Thoracic aorta (tissue), 2 donors: ENCODE measurements around the gene VSIG10L2. TPM values are rescaled to one million over a fixed set of nuclear protein-coding genes. Genes with fewer than 3 reads are reported as not detected.

Source experiments
- ATAC-seq: fragments of 150-250 bp; one replicate; pipeline ENCODE4 v1.8.0; 2017; ENCODE audit warnings: low read depth; ENCODE audit not compliant: insufficient number of reproducible peaks, low FRiP score
- DNase-seq: peaks from one replicate; pipeline ENCODE4 v3.0.0-alpha.2; 2020; ENCODE audit warnings: low spot score
- H3K27ac ChIP-seq, 2 donors: fragments of 200-600 bp; sonication (generic); 1 replicate in 1 of 2; 2 replicates in 1 of 2; pipeline ENCODE4 v1.5.1; 2016; ENCODE audit warnings: mild to moderate bottlenecking in 2 of 2, moderate library complexity in 2 of 2
- H3K27me3 ChIP-seq: fragments of 200-600 bp; sonication (generic); replicated peaks from 2 replicates; pipeline ENCODE4 v1.6.0; 2016; ENCODE audit warnings: mild to moderate bottlenecking; ENCODE audit not compliant: insufficient read depth
- H3K36me3 ChIP-seq: fragments of 200-600 bp; sonication (generic); one replicate; pipeline ENCODE4 v1.5.1; 2016
- H3K4me1 ChIP-seq, 2 donors: fragments of 200-600 bp; sonication (generic); 1 replicate in 1 of 2; 2 replicates in 1 of 2; pipeline versions ENCODE4 v1.5.1 to v1.6.0; 2016; ENCODE audit warnings: low read depth in 2 of 2, mild to moderate bottlenecking in 1 of 2; ENCODE audit not compliant: control insufficient read depth in 1 of 2
- H3K4me3 ChIP-seq: fragments of 200-600 bp; sonication (generic); 2 replicates; pipeline ENCODE4 v1.5.1; 2016; ENCODE audit warnings: mild to moderate bottlenecking
- H3K9me3 ChIP-seq: fragments of 200-600 bp; sonication (generic); 2 replicates; pipeline ENCODE4 v1.5.1; 2016
- total RNA-seq, 2 donors: library from RNA; depleted of rRNA; stranded (reverse); fragments of >200 nt; gene quantifications; one replicate each; pipeline versions ENCODE4 v1.1.0 to v1.2.3, GENCODE V29; 2016
- TF ChIP-seq, protein P1 (sequence below): fragments of 200-600 bp; sonication (generic); IDR thresholded peaks from one replicate; pipeline ENCODE4 v1.5.1; 2019; ENCODE audit warnings: antibody characterized with exemption

Gene VSIG10L2
- total RNA-seq, 2 donors from 2014 or later = not detected

GRCh38 chr11:125948278-125949051, 2.6 kb downstream of the VSIG10L2 start:
- DNase-seq = no peak
- Histone ChIP-seq H3K36me3 (no peaks in the 10 kb centered on the region), H3K27ac (no peak overlapping the region), H3K9me3 (no peaks in the 10 kb centered on the region), H3K4me1 (no peaks in the 10 kb centered on the region), H3K27me3 (no peaks in the 10 kb centered on the region), H3K4me3 (no peak overlapping the region)
- TF ChIP-seq, protein P1, sequence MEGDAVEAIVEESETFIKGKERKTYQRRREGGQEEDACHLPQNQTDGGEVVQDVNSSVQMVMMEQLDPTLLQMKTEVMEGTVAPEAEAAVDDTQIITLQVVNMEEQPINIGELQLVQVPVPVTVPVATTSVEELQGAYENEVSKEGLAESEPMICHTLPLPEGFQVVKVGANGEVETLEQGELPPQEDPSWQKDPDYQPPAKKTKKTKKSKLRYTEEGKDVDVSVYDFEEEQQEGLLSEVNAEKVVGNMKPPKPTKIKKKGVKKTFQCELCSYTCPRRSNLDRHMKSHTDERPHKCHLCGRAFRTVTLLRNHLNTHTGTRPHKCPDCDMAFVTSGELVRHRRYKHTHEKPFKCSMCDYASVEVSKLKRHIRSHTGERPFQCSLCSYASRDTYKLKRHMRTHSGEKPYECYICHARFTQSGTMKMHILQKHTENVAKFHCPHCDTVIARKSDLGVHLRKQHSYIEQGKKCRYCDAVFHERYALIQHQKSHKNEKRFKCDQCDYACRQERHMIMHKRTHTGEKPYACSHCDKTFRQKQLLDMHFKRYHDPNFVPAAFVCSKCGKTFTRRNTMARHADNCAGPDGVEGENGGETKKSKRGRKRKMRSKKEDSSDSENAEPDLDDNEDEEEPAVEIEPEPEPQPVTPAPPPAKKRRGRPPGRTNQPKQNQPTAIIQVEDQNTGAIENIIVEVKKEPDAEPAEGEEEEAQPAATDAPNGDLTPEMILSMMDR = no peak
- no peak for ATAC-seq

DNA sequence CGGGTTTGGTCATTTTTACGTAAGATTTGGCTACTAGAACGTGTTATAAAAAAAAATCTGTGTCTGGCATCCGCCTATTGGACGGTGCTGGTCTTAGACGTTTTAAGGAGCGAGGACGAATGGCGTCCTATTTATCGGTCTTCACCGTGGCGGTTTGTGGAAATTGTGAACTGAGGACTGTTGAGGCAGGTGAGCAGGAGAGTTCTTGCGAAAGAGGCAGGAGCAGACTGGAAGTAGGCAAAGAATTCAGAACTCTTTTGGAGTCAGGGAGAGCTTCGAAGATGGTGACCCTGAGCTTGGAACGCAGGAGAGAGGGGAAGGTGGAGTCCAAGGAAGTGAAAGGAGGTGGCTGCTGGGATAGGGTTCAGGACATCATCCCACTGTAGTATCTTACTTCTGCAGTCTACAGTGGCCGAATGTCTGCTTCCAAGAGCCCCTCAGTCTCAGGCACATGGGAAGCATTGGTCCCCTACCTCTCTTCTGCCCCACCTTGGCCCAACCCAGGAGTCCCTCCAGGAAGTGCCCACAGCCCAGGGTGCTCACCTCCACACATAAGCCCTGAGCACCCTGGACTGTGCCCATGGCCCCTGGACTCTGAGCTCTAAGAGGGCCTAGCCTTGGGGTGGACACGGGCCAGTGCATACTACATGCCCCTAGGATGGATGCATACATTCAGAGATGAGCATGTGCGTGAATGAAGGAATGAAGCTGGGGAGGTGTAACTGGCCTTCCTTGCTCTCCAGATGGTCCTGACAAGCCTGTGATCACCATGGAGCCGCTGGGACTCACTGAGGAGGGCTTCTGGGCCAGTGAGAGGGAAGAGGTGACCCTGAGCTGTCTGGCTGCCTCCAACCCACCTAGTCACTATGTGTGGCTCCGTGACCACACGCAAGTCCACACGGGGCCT, 3.7 kb downstream of the VSIG10L2 start:
- H3K4me3 ChIP-seq = no peak overlapping the region
- no peaks in the 10 kb centered on the region for H3K36me3 ChIP-seq
- ATAC-seq = no peak
- H3K27me3 ChIP-seq = no peaks in the 10 kb centered on the region
- H3K4me1 ChIP-seq = no peaks in the 10 kb centered on the region
- TF ChIP-seq, protein P1 = no peak
- H3K27ac ChIP-seq = no peak overlapping the region
- H3K9me3 ChIP-seq = no peaks in the 10 kb centered on the region
- no peak for DNase-seq

GRCh38 chr11:125950178-125950490, 4.3 kb downstream of the VSIG10L2 start:
- Histone ChIP-seq H3K27ac (no peak overlapping the region), H3K4me1 (no peaks in the 10 kb centered on the region), H3K9me3 (no peaks in the 10 kb centered on the region), H3K36me3 (no peaks in the 10 kb centered on the region), H3K4me3 (no peak overlapping the region), H3K27me3 (no peaks in the 10 kb centered on the region)
- TF ChIP-seq, protein P1 = no peak
- DNase-seq (no peak), ATAC-seq (no peak)

- no peaks in the 10 kb centered on the region for H3K27me3 ChIP-seq
- H3K4me3 ChIP-seq = no peak overlapping the region
- H3K4me1 ChIP-seq = no peaks in the 10 kb centered on the region
- no peaks in the 10 kb centered on the region for H3K9me3 ChIP-seq
- TF ChIP-seq, protein P1 = no peak
- DNase-seq (no peak), ATAC-seq (no peak)
- no peak overlapping the region for H3K27ac ChIP-seq
- H3K36me3 ChIP-seq = no peaks in the 10 kb centered on the region
Measured at GRCh38 chr11:125950696-125951651, 5.1 kb downstream of the VSIG10L2 start.
